ENCODE data around the gene RNF11.
A peak's percentile ranks its signal among the peaks of the same experiment; 100 is the strongest.

The RNF11 gene

GRCh38 chr1:51264451-51264850 lies 28.4 kb downstream of the RNF11 start:
- Histone ChIP-seq H3K4me1 (ENCODE audit: control insufficient read depth, insufficient read depth, low read length) (peaks cover 19% of the 10 kb centered on the region), H3K27me3 (ENCODE audit: control insufficient read depth in 1 of 2, insufficient read depth in 2 of 2, low read length in 2 of 2) (no peaks in the 10 kb centered on the region), H3K4me3 (ENCODE audit: low read length in 2 of 2) (peak overlapping the region in 1 of 2 donors; percentile 50)

GRCh38 chr1:51265618-51266017 lies 29.5 kb downstream of the RNF11 start:
- Histone ChIP-seq H3K27ac (ENCODE audit: low read length) (no peak overlapping the region), H3K36me3 (ENCODE audit: control insufficient read depth in 2 of 2, insufficient read depth in 2 of 2, low read length in 2 of 2) (peaks cover 0 to 5% of the 10 kb centered on the region in 2 donors), H3K9me3 (ENCODE audit: control insufficient read depth in 2 of 2, low read length in 2 of 2) (no peaks in the 10 kb centered on the region), H3K27me3 (ENCODE audit: control insufficient read depth in 1 of 2, insufficient read depth in 2 of 2, low read length in 2 of 2) (no peaks in the 10 kb centered on the region), H3K4me3 (ENCODE audit: low read length in 2 of 2) (no peak overlapping the region), H3K4me1 (ENCODE audit: control insufficient read depth, insufficient read depth, low read length) (peaks cover 19% of the 10 kb centered on the region), H3K9ac (ENCODE audit: low read length in 2 of 2) (no peak overlapping the region)

More at GRCh38 chr1:51264451-51264850, 28.4 kb downstream of the RNF11 start:
- H3K27ac ChIP-seq (ENCODE audit: low read length), result no peak overlapping the region
- H3K36me3 ChIP-seq (ENCODE audit: control insufficient read depth in 2 of 2, insufficient read depth in 2 of 2, low read length in 2 of 2), result no peaks in the 10 kb centered on the region
- H3K9ac ChIP-seq (ENCODE audit: low read length in 2 of 2), result no peak overlapping the region
- H3K9me3 ChIP-seq (ENCODE audit: control insufficient read depth in 2 of 2, low read length in 2 of 2), result no peaks in the 10 kb centered on the region

- peaks cover 19% of the 10 kb centered on the region for H3K4me1 ChIP-seq (ENCODE audit: control insufficient read depth, insufficient read depth, low read length)
- H3K9me3 ChIP-seq (ENCODE audit: control insufficient read depth in 2 of 2, low read length in 2 of 2), result no peaks in the 10 kb centered on the region
- H3K4me3 ChIP-seq (ENCODE audit: low read length in 2 of 2), result no peak overlapping the region
- no peaks in the 10 kb centered on the region for H3K27me3 ChIP-seq (ENCODE audit: control insufficient read depth in 1 of 2, insufficient read depth in 2 of 2, low read length in 2 of 2)
- no peak overlapping the region for H3K27ac ChIP-seq (ENCODE audit: low read length)
- H3K36me3 ChIP-seq (ENCODE audit: control insufficient read depth in 2 of 2, insufficient read depth in 2 of 2, low read length in 2 of 2), result peaks cover 3 to 10% of the 10 kb centered on the region in 2 donors
- H3K9ac ChIP-seq (ENCODE audit: low read length in 2 of 2), result no peak overlapping the region
Measured at GRCh38 chr1:51266181-51266580, 30.1 kb downstream of the RNF11 start.

GRCh38 chr1:51266791-51267190 lies 30.7 kb downstream of the RNF11 start:
- Histone ChIP-seq H3K9me3 (ENCODE audit: control insufficient read depth in 2 of 2, low read length in 2 of 2) (no peaks in the 10 kb centered on the region), H3K36me3 (ENCODE audit: control insufficient read depth in 2 of 2, insufficient read depth in 2 of 2, low read length in 2 of 2) (peaks cover 4 to 11% of the 10 kb centered on the region in 2 donors)

GRCh38 chr1:51268634-51269033 lies 32.6 kb downstream of the RNF11 start:
- Histone ChIP-seq H3K27ac (ENCODE audit: low read length) (no peak overlapping the region), H3K27me3 (ENCODE audit: control insufficient read depth in 1 of 2, insufficient read depth in 2 of 2, low read length in 2 of 2) (no peaks in the 10 kb centered on the region), H3K4me1 (ENCODE audit: control insufficient read depth, insufficient read depth, low read length) (peaks cover 12% of the 10 kb centered on the region), H3K4me3 (ENCODE audit: low read length in 2 of 2) (no peak overlapping the region), H3K9ac (ENCODE audit: low read length in 2 of 2) (no peak overlapping the region), H3K36me3 (ENCODE audit: control insufficient read depth in 2 of 2, insufficient read depth in 2 of 2, low read length in 2 of 2) (peaks cover 4 to 11% of the 10 kb centered on the region in 2 donors), H3K9me3 (ENCODE audit: control insufficient read depth in 2 of 2, low read length in 2 of 2) (no peaks in the 10 kb centered on the region)

More at GRCh38 chr1:51266791-51267190, 30.7 kb downstream of the RNF11 start:
- H3K27me3 ChIP-seq (ENCODE audit: control insufficient read depth in 1 of 2, insufficient read depth in 2 of 2, low read length in 2 of 2), result no peaks in the 10 kb centered on the region
- H3K9ac ChIP-seq (ENCODE audit: low read length in 2 of 2), result no peak overlapping the region
- peaks cover 19% of the 10 kb centered on the region for H3K4me1 ChIP-seq (ENCODE audit: control insufficient read depth, insufficient read depth, low read length)
- H3K4me3 ChIP-seq (ENCODE audit: low read length in 2 of 2), result no peak overlapping the region
- H3K27ac ChIP-seq (ENCODE audit: low read length), result no peak overlapping the region

GRCh38 chr1:51270751-51271150 lies 34.7 kb downstream of the RNF11 start:
- H3K9me3 ChIP-seq (ENCODE audit: control insufficient read depth in 2 of 2, low read length in 2 of 2), result no peaks in the 10 kb centered on the region
- H3K4me3 ChIP-seq (ENCODE audit: low read length in 2 of 2), result no peak overlapping the region
- no peak overlapping the region for H3K9ac ChIP-seq (ENCODE audit: low read length in 2 of 2)
- H3K27me3 ChIP-seq (ENCODE audit: control insufficient read depth in 1 of 2, insufficient read depth in 2 of 2, low read length in 2 of 2), result no peaks in the 10 kb centered on the region
- peaks cover 8 to 11% of the 10 kb centered on the region in 2 donors for H3K36me3 ChIP-seq (ENCODE audit: control insufficient read depth in 2 of 2, insufficient read depth in 2 of 2, low read length in 2 of 2)
- H3K27ac ChIP-seq (ENCODE audit: low read length), result no peak overlapping the region
- H3K4me1 ChIP-seq (ENCODE audit: control insufficient read depth, insufficient read depth, low read length), result peaks cover 9% of the 10 kb centered on the region

- Histone ChIP-seq H3K9ac (ENCODE audit: low read length in 2 of 2) (no peak overlapping the region), H3K4me3 (ENCODE audit: low read length in 2 of 2) (no peak overlapping the region), H3K27me3 (ENCODE audit: control insufficient read depth in 1 of 2, insufficient read depth in 2 of 2, low read length in 2 of 2) (no peaks in the 10 kb centered on the region), H3K36me3 (ENCODE audit: control insufficient read depth in 2 of 2, insufficient read depth in 2 of 2, low read length in 2 of 2) (peaks cover 8 to 11% of the 10 kb centered on the region in 2 donors), H3K27ac (ENCODE audit: low read length) (no peak overlapping the region), H3K9me3 (ENCODE audit: control insufficient read depth in 2 of 2, low read length in 2 of 2) (no peaks in the 10 kb centered on the region), H3K4me1 (ENCODE audit: control insufficient read depth, insufficient read depth, low read length) (peaks cover 9% of the 10 kb centered on the region)
Measured at GRCh38 chr1:51272916-51273315, 36.8 kb downstream of the RNF11 start.

GRCh38 chr1:51274676-51275075 lies 38.6 kb downstream of the RNF11 start:
- Histone ChIP-seq H3K9ac (ENCODE audit: low read length in 2 of 2) (no peak overlapping the region), H3K4me3 (ENCODE audit: low read length in 2 of 2) (no peak overlapping the region), H3K9me3 (ENCODE audit: control insufficient read depth in 2 of 2, low read length in 2 of 2) (no peaks in the 10 kb centered on the region), H3K27me3 (ENCODE audit: control insufficient read depth in 1 of 2, insufficient read depth in 2 of 2, low read length in 2 of 2) (no peaks in the 10 kb centered on the region), H3K27ac (ENCODE audit: low read length) (no peak overlapping the region), H3K36me3 (ENCODE audit: control insufficient read depth in 2 of 2, insufficient read depth in 2 of 2, low read length in 2 of 2) (peaks cover 8 to 11% of the 10 kb centered on the region in 2 donors), H3K4me1 (ENCODE audit: control insufficient read depth, insufficient read depth, low read length) (no peaks in the 10 kb centered on the region)

GRCh38 chr1:51276286-51276685 lies 40.2 kb downstream of the RNF11 start:
- H3K9ac ChIP-seq (ENCODE audit: low read length in 2 of 2), result no peak overlapping the region
- H3K4me3 ChIP-seq (ENCODE audit: low read length in 2 of 2), result no peak overlapping the region
- no peak overlapping the region for H3K27ac ChIP-seq (ENCODE audit: low read length)
- no peaks in the 10 kb centered on the region for H3K9me3 ChIP-seq (ENCODE audit: control insufficient read depth in 2 of 2, low read length in 2 of 2)
- H3K4me1 ChIP-seq (ENCODE audit: control insufficient read depth, insufficient read depth, low read length), result no peaks in the 10 kb centered on the region
- peaks cover 0 to 4% of the 10 kb centered on the region in 2 donors for H3K36me3 ChIP-seq (ENCODE audit: control insufficient read depth in 2 of 2, insufficient read depth in 2 of 2, low read length in 2 of 2)
- no peaks in the 10 kb centered on the region for H3K27me3 ChIP-seq (ENCODE audit: control insufficient read depth in 1 of 2, insufficient read depth in 2 of 2, low read length in 2 of 2)

- no peak overlapping the region for H3K4me3 ChIP-seq (ENCODE audit: low read length in 2 of 2)
- H3K27ac ChIP-seq (ENCODE audit: low read length), result no peak overlapping the region
- H3K9me3 ChIP-seq (ENCODE audit: control insufficient read depth in 2 of 2, low read length in 2 of 2), result no peaks in the 10 kb centered on the region
- H3K36me3 ChIP-seq (ENCODE audit: control insufficient read depth in 2 of 2, insufficient read depth in 2 of 2, low read length in 2 of 2), result no peaks in the 10 kb centered on the region
- no peaks in the 10 kb centered on the region for H3K27me3 ChIP-seq (ENCODE audit: control insufficient read depth in 1 of 2, insufficient read depth in 2 of 2, low read length in 2 of 2)
- H3K4me1 ChIP-seq (ENCODE audit: control insufficient read depth, insufficient read depth, low read length), result no peaks in the 10 kb centered on the region
- H3K9ac ChIP-seq (ENCODE audit: low read length in 2 of 2), result no peak overlapping the region
Measured at GRCh38 chr1:51280321-51280978, 44.4 kb downstream of the RNF11 start.

GRCh38 chr1:51281807-51282206 lies 45.7 kb downstream of the RNF11 start:
- H3K9ac ChIP-seq (ENCODE audit: low read length in 2 of 2), result no peak overlapping the region
- H3K27ac ChIP-seq (ENCODE audit: low read length), result no peak overlapping the region
- no peaks in the 10 kb centered on the region for H3K27me3 ChIP-seq (ENCODE audit: control insufficient read depth in 1 of 2, insufficient read depth in 2 of 2, low read length in 2 of 2)
- no peaks in the 10 kb centered on the region for H3K9me3 ChIP-seq (ENCODE audit: control insufficient read depth in 2 of 2, low read length in 2 of 2)
- no peak overlapping the region for H3K4me3 ChIP-seq (ENCODE audit: low read length in 2 of 2)
- H3K36me3 ChIP-seq (ENCODE audit: control insufficient read depth in 2 of 2, insufficient read depth in 2 of 2, low read length in 2 of 2), result no peaks in the 10 kb centered on the region
- H3K4me1 ChIP-seq (ENCODE audit: control insufficient read depth, insufficient read depth, low read length), result no peaks in the 10 kb centered on the region

Data from stomach smooth muscle (tissue), 2 donors.